HEK293 (cell line): ENCODE data around the gene APBB2.

Experiments used
- CTCF ChIA-PET: fragments of 350-600 bp; formaldehyde crosslinking; extraction: SDS; loops from one replicate; lab custom pipeline; 2021; ENCODE audit warnings: antibody characterized with exemption; lab: Yijun Ruan, JAX
- POLR2A ChIA-PET: fragments of 300-600 bp; formaldehyde crosslinking; extraction: SDS; loops from one replicate; lab custom pipeline; 2020; ENCODE audit warnings: antibody characterized with exemption, inconsistent platforms; lab: Yijun Ruan, JAX
- H3K27ac ChIP-seq: fragments of 200-500 bp; sonication (Bioruptor generic); 2 replicates; pipeline ENCODE4 v1.5.1; 2014; ENCODE audit warnings: low read depth, low read length, control low read depth, inconsistent platforms; ENCODE audit errors: extremely low read depth
- H3K36me3 ChIP-seq, 2 experiments: fragments of 200-500 bp in 1 of 2; sonication (Bioruptor generic) in 1 of 2; 1 replicate in 1 of 2; 2 replicates in 1 of 2; pipeline ENCODE4 v1.5.1; 2014 to 2017; ENCODE audit warnings: inconsistent platforms in 2 of 2, low read length in 2 of 2; ENCODE audit not compliant: control insufficient read depth in 2 of 2, insufficient read depth in 1 of 2
- H3K4me1 ChIP-seq: fragments of 200-500 bp; sonication (Bioruptor generic); 2 replicates; pipeline ENCODE4 v1.5.1; 2014; ENCODE audit warnings: mild to moderate bottlenecking, low read length, inconsistent platforms; ENCODE audit not compliant: control insufficient read depth, insufficient read depth
- H3K4me3 ChIP-seq: 2 replicates; pipeline ENCODE4 v1.5.1; 2011; ENCODE audit warnings: low read depth, mild to moderate bottlenecking, control low read depth, low read length, moderate library complexity
- H3K9me3 ChIP-seq: fragments of 200-500 bp; sonication (Bioruptor generic); 2 replicates; pipeline ENCODE4 v1.5.1; 2014; ENCODE audit warnings: low read depth, low read length, inconsistent platforms; ENCODE audit not compliant: control insufficient read depth, insufficient read depth
- GLIS1 ChIP-seq: fragments of 450-650 bp; formaldehyde crosslinking; IDR thresholded peaks from 2 replicates; pipeline ENCODE4 v1.5.1; 2016; ENCODE audit warnings: missing biosample characterization, missing genetic modification characterization
- HOXD13 ChIP-seq: sonication (generic); formaldehyde crosslinking; IDR thresholded peaks from 2 replicates; pipeline ENCODE4 v1.8.0; 2022; ENCODE audit warnings: missing genetic modification reagents, borderline replicate concordance
- PRDM2 ChIP-seq: fragments of 450-650 bp; formaldehyde crosslinking; IDR thresholded peaks from 2 replicates; pipeline ENCODE4 v1.5.1; 2016; ENCODE audit warnings: missing biosample characterization, missing genetic modification characterization, borderline replicate concordance
- PRDM6 ChIP-seq: fragments of 450-650 bp; formaldehyde crosslinking; IDR thresholded peaks from 2 replicates; pipeline ENCODE4 v1.5.1; 2017; ENCODE audit warnings: missing biosample characterization, missing genetic modification characterization
- YY1 ChIP-seq: fragments of 450-650 bp; formaldehyde crosslinking; IDR thresholded peaks from 2 replicates; pipeline ENCODE4 v1.5.1; 2018; ENCODE audit warnings: missing biosample characterization, missing genetic modification characterization
- ZFHX2 ChIP-seq: fragments of 450-650 bp; formaldehyde crosslinking; conservative IDR thresholded peaks from 2 replicates; pipeline ENCODE4 v1.5.1; 2016; ENCODE audit warnings: missing biosample characterization, missing genetic modification characterization
- ZNF121 ChIP-seq: fragments of 450-650 bp; formaldehyde crosslinking; IDR thresholded peaks from 2 replicates; pipeline ENCODE4 v1.5.1; 2016; ENCODE audit warnings: missing biosample characterization, missing genetic modification characterization
- ZNF138 ChIP-seq: fragments of 450-650 bp; formaldehyde crosslinking; IDR thresholded peaks from 2 replicates; pipeline ENCODE4 v1.5.1; 2016; ENCODE audit warnings: missing biosample characterization, missing genetic modification characterization, borderline replicate concordance
- ZNF2 ChIP-seq: fragments of 450-650 bp; formaldehyde crosslinking; IDR thresholded peaks from 2 replicates; pipeline ENCODE4 v1.5.1; 2016; ENCODE audit warnings: missing biosample characterization, missing genetic modification characterization
- ZNF23 ChIP-seq: fragments of 450-650 bp; formaldehyde crosslinking; IDR thresholded peaks from 2 replicates; pipeline ENCODE4 v1.5.1; 2016; ENCODE audit warnings: missing biosample characterization, missing genetic modification characterization, borderline replicate concordance
- ZNF274 ChIP-seq, 2 experiments: fragments of 200-500 bp in 1 of 2; fragments of 450-650 bp in 1 of 2; sonication (Bioruptor generic) in 1 of 2; formaldehyde crosslinking in 1 of 2; IDR thresholded peaks; 2 replicates each; pipeline versions ENCODE4 v1.5.1 to v1.6.1; 2014 to 2016; ENCODE audit warnings: borderline replicate concordance in 1 of 2, inconsistent platforms in 1 of 2, low read length in 1 of 2, missing biosample characterization in 1 of 2, missing genetic modification characterization in 1 of 2
- ZNF426 ChIP-seq: fragments of 450-650 bp; formaldehyde crosslinking; IDR thresholded peaks from 2 replicates; pipeline ENCODE4 v1.5.1; 2017; ENCODE audit warnings: missing biosample characterization, missing genetic modification characterization, mild to moderate bottlenecking, inconsistent platforms, moderate library complexity
- ZNF473 ChIP-seq: fragments of 450-650 bp; formaldehyde crosslinking; IDR thresholded peaks from 2 replicates; pipeline ENCODE4 v1.5.1; 2017; ENCODE audit warnings: missing biosample characterization, missing genetic modification characterization
- ZNF48 ChIP-seq: fragments of 450-650 bp; formaldehyde crosslinking; IDR thresholded peaks from 2 replicates; pipeline ENCODE4 v1.5.1; 2016; ENCODE audit warnings: missing biosample characterization, missing genetic modification characterization
- ZNF529 ChIP-seq: fragments of 450-650 bp; formaldehyde crosslinking; IDR thresholded peaks from 2 replicates; pipeline ENCODE4 v1.5.1; 2017; ENCODE audit warnings: missing genetic modification characterization, missing biosample characterization; ENCODE audit not compliant: insufficient replicate concordance
- ZNF549 ChIP-seq: fragments of 450-650 bp; IDR thresholded peaks from 2 replicates; pipeline ENCODE4 v1.5.1; 2018; ENCODE audit warnings: missing biosample characterization, missing genetic modification characterization, mild to moderate bottlenecking, inconsistent platforms, moderate library complexity
- ZNF585B ChIP-seq: fragments of 450-650 bp; formaldehyde crosslinking; IDR thresholded peaks from 2 replicates; pipeline ENCODE4 v1.5.1; 2016; ENCODE audit warnings: missing biosample characterization, missing genetic modification characterization
- ZNF596 ChIP-seq: fragments of 450-650 bp; IDR thresholded peaks from 2 replicates; pipeline ENCODE4 v1.5.0; 2018; ENCODE audit warnings: missing biosample characterization, mild to moderate bottlenecking, missing genetic modification characterization, moderate library complexity
- ZNF623 ChIP-seq: fragments of 450-650 bp; formaldehyde crosslinking; IDR thresholded peaks from 2 replicates; pipeline ENCODE4 v1.5.1; 2016; ENCODE audit warnings: missing biosample characterization, missing genetic modification characterization
- ZNF664 ChIP-seq: fragments of 450-650 bp; formaldehyde crosslinking; IDR thresholded peaks from 2 replicates; pipeline ENCODE4 v1.5.1; 2016; ENCODE audit warnings: missing biosample characterization, missing genetic modification characterization
- ZNF830 ChIP-seq: fragments of 450-650 bp; IDR thresholded peaks from 2 replicates; pipeline ENCODE4 v1.5.0; 2018; ENCODE audit warnings: missing biosample characterization, missing genetic modification characterization, low read depth, mild to moderate bottlenecking, moderate library complexity
- ZSCAN16 ChIP-seq: fragments of 450-650 bp; formaldehyde crosslinking; IDR thresholded peaks from 2 replicates; pipeline ENCODE4 v1.5.1; 2016; ENCODE audit warnings: missing biosample characterization, missing genetic modification characterization
- TF ChIP-seq, protein P1 (sequence below): fragments of 450-650 bp; formaldehyde crosslinking; IDR thresholded peaks from 2 replicates; pipeline ENCODE4 v1.5.1; 2016; ENCODE audit warnings: missing biosample characterization, missing genetic modification characterization
- TF ChIP-seq, protein P2 (sequence below): fragments of 450-650 bp; formaldehyde crosslinking; IDR thresholded peaks from 2 replicates; pipeline ENCODE4 v1.5.1; 2016; ENCODE audit warnings: missing biosample characterization, missing genetic modification characterization

APBB2 gene

DNA sequence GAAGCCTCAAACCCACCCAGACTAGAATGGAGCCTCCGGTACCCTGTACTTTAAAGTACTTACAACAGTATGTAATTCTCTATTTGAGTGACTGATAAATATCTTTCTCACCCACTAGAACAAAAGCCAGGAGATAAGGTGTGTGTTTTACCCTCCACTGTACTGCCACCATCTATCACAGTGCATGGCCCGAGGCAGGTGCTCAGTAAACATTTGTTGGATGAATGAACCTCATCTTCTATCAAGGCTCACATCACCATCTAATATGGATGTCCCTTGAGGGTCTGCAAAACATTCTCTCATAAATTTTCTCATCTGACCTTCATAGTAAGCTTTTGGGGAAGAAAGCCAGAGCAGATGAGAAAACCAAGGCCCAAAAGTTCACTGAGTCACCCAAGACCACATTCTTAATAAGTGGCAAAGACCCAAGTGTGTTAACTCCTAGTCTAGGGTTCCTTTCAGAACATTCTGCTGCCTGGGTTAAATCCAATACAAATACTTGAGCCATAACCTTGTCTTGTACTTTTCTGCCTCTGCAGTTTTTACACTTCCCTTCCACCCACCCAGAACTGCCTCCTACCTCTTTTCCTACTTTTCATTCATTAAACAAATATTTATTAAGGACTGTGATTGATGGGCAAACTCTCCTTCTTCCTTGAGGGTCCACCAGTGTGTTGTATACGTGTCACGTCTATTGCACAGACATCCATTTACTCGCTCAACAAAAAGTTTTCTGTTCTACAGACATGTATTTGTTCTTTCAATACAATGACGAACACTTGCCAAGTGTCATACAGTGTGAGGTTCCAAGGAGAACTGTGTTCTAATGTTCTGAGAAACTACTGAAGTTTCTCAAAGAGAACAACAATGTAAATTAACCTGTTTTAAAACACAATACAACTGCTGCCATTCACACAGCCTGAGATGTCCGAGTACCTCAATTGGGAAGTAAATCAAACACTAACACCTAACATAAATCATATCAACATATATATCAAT is 35.7 kb downstream of the APBB2 start:
- no peak overlapping the region; the same call in 1 of the 2 replicates for H3K27ac ChIP-seq
- no peak overlapping the region for H3K4me3 ChIP-seq
- POLR2A ChIA-PET = no interaction called here
- H3K4me1 ChIP-seq = peaks cover 12% of the 10 kb centered on the region
- no peaks in the 10 kb centered on the region for H3K9me3 ChIP-seq
- H3K36me3 ChIP-seq = no peaks in the 10 kb centered on the region
- CTCF ChIA-PET = no interaction called here
- TF ChIP-seq YY1 (tag by site-specific recombination) = no peak
- TF ChIP-seq, protein P1, sequence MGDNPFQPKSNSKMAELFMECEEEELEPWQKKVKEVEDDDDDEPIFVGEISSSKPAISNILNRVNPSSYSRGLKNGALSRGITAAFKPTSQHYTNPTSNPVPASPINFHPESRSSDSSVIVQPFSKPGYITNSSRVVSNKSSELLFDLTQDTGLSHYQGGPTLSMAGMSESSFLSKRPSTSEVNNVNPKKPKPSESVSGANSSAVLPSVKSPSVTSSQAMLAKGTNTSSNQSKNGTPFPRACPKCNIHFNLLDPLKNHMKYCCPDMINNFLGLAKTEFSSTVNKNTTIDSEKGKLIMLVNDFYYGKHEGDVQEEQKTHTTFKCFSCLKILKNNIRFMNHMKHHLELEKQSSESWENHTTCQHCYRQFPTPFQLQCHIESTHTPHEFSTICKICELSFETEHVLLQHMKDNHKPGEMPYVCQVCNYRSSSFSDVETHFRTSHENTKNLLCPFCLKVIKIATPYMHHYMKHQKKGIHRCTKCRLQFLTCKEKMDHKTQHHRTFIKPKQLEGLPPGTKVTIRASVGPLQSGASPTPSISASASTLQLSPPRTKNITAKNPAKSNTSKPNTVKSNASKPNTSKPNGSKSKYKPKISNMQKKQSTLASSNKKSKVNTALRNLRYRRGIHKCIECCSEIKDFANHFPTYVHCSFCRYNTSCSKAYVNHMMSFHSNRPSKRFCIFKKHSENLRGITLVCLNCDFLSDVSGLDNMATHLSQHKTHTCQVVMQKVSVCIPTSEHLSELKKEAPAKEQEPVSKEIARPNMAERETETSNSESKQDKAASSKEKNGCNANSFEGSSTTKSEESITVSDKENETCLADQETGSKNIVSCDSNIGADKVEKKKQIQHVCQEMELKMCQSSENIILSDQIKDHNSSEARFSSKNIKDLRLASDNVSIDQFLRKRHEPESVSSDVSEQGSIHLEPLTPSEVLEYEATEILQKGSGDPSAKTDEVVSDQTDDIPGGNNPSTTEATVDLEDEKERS (tag by site-specific recombination) = no peak
- TF ChIP-seq ZNF830 (tag by site-specific recombination) = no peak
- TF ChIP-seq ZNF549 (tag by site-specific recombination) = no peak
- TF ChIP-seq GLIS1 (tag by site-specific recombination) = no peak
- peak; percentile 57 for TF ChIP-seq ZFHX2
- no peak for TF ChIP-seq ZNF274 (IDR thresholded peaks at IDR 0.05; ENCODE audit: low read length)
- TF ChIP-seq ZNF274 (tag by site-specific recombination; IDR thresholded peaks at IDR 0.05; ENCODE audit: borderline replicate concordance) = no peak
- 0 out of 2 replicates have a peak, but pooled peaks have one; percentile 36 for TF ChIP-seq PRDM6 (tag by site-specific recombination)
- no peak for TF ChIP-seq ZNF585B
- no peak for TF ChIP-seq ZNF138 (tag by site-specific recombination)
- no peak for TF ChIP-seq ZNF623 (tag by site-specific recombination)
- no peak for TF ChIP-seq PRDM2 (tag by site-specific recombination)
- TF ChIP-seq ZNF664 (tag by site-specific recombination) = no peak
- no peak for TF ChIP-seq ZNF529 (tag by site-specific recombination)
- TF ChIP-seq ZNF426 (tag by site-specific recombination) = no peak
- no peak for TF ChIP-seq ZNF2
- TF ChIP-seq ZNF473 = no peak
- TF ChIP-seq ZNF23 (tag by site-specific recombination) = no peak
- no peak for TF ChIP-seq HOXD13 (CRISPR knock-in tag)
- TF ChIP-seq ZNF48 (tag by site-specific recombination) = no peak
- TF ChIP-seq ZNF121 (tag by site-specific recombination) = no peak
- TF ChIP-seq ZSCAN16 (tag by site-specific recombination) = peak; percentile 95
- TF ChIP-seq, protein P2, sequence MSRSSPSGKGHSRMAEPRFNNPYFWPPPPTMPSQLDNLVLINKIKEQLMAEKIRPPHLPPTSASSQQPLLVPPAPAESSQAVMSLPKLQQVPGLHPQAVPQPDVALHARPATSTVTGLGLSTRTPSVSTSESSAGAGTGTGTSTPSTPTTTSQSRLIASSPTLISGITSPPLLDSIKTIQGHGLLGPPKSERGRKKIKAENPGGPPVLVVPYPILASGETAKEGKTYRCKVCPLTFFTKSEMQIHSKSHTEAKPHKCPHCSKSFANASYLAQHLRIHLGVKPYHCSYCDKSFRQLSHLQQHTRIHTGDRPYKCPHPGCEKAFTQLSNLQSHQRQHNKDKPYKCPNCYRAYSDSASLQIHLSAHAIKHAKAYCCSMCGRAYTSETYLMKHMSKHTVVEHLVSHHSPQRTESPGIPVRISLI (tag by site-specific recombination) = no peak
- no peak for TF ChIP-seq ZNF596 (tag by site-specific recombination)
- TF ChIP-seq, all 188 proteins: peak for 3
